SK-N-MC (cell line): ENCODE measurements around the gene CLRN3.

ENCODE experiments used
- DNase-seq: peaks from one replicate; pipeline ENCODE4 v3.0.0-alpha.2; 2011; ENCODE audit warnings: low read depth, low spot score
- H3K27ac ChIP-seq: fragments of 200-600 bp; sonication (generic); 2 replicates; pipeline ENCODE4 v1.5.1; 2016; ENCODE audit warnings: mixed run types
- H3K36me3 ChIP-seq: fragments of 200-600 bp; sonication (generic); 2 replicates; pipeline ENCODE4 v1.6.1; 2017; ENCODE audit warnings: antibody characterized with exemption, low read length, mixed read lengths; ENCODE audit not compliant: insufficient read depth
- H3K4me3 ChIP-seq: fragments of 200-600 bp; sonication (generic); 2 replicates; pipeline ENCODE4 v1.5.1; 2016
- H3K9ac ChIP-seq: fragments of 200-600 bp; sonication (generic); 2 replicates; pipeline ENCODE4 v1.8.0; 2017; ENCODE audit warnings: mixed run types, mixed read lengths; ENCODE audit not compliant: insufficient read length
- H3K9me3 ChIP-seq: fragments of 200-600 bp; sonication (generic); 2 replicates; pipeline ENCODE4 v1.6.1; 2017; ENCODE audit warnings: low read depth, mild to moderate bottlenecking, antibody characterized with exemption, low read length, moderate library complexity, mixed read lengths
- EZH2 ChIP-seq: fragments of 200-600 bp; sonication (generic); IDR thresholded peaks from one replicate; pipeline ENCODE4 v1.6.1; 2017; ENCODE audit warnings: antibody characterized with exemption
- FOXP2 ChIP-seq: optimal IDR thresholded peaks from 2 replicates; pipeline ENCODE3; 2011; ENCODE audit warnings: mild to moderate bottlenecking, moderate library complexity; ENCODE audit not compliant: insufficient read depth; ENCODE audit errors: extremely low read length, control extremely low read depth
- POLR2AphosphoS5 ChIP-seq: IDR thresholded peaks from 2 replicates; pipeline ENCODE4 v1.6.1; 2012; ENCODE audit warnings: mild to moderate bottlenecking, low read depth, low read length, borderline replicate concordance

The CLRN3 gene

DNA sequence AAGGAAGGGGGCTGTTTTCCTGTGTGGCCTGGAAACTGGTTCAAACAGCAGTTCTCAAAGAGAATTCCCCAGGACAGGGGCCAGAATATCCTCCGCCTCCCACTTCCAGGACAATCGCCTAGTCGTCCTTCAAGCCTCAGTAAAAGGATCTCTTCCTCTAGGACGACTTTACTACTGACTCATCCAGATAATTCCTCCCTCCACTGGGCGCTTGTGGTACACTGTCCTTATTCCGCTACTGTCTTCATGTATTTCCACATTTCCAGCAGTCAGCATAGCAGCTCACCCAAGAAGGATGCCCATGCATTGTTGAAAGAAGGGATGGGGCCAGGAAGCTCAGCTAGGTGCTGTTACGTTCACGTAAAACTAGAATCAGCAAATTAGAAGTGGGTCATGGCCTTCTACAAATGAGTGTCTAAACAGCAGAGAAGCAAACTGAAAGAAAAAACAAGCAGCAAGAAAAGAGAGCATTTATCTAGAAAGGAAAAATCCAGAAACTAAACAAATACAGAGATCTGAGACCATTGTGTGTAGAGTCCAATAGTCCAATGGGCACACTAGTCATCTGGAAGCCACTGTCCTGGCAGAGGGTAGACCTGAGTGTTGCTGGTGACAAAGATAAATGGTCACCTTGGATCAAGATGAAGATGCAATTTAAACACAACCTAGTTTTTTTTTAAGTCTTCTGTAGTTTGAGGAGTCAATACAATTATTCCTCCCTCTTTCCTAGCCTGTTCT, 26.3 kb downstream of the CLRN3 start:
- TF ChIP-seq POLR2AphosphoS5, result no peak
- no peak for TF ChIP-seq EZH2
- TF ChIP-seq FOXP2, result no peak
- H3K9me3 ChIP-seq, result no peaks in the 10 kb centered on the region
- no peak for DNase-seq
- H3K9ac ChIP-seq, result no peak overlapping the region
- H3K36me3 ChIP-seq, result no peaks in the 10 kb centered on the region
- no peak overlapping the region for H3K27ac ChIP-seq
- H3K4me3 ChIP-seq, result no peak overlapping the region

- H3K27ac ChIP-seq, result no peak overlapping the region
- H3K4me3 ChIP-seq, result no peak overlapping the region
- H3K36me3 ChIP-seq, result no peaks in the 10 kb centered on the region
- H3K9ac ChIP-seq, result no peak overlapping the region
- no peaks in the 10 kb centered on the region for H3K9me3 ChIP-seq
- no peak for DNase-seq
- no peak for TF ChIP-seq FOXP2
- no peak for TF ChIP-seq POLR2AphosphoS5
- no peak for TF ChIP-seq EZH2
Observed at GRCh38 chr10:127863231-127863825, 29.4 kb downstream of the CLRN3 start.

DNA sequence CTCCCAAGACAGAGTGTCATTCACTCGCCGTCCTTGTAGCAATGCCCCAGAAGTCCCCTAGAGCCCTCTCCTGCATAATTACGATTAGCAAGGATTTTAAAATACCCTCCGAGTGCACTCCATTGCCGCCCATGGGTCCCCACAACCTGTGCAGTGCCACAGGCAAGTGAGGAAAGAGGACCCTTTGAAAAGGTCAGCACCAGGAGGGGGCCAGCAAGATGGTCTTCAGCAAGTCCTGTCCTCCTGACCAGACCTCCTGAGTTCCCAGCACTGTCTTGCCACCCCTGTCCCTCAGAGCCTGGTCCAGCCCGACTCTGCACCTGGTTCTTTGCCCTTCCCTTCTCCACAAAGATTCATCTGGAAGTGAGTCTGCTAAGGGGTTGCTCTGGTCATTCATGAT, 32.1 kb downstream of the CLRN3 start:
- H3K9ac ChIP-seq, result no peak overlapping the region
- no peaks in the 10 kb centered on the region for H3K9me3 ChIP-seq
- no peak overlapping the region for H3K4me3 ChIP-seq
- no peak overlapping the region for H3K27ac ChIP-seq
- TF ChIP-seq EZH2 (no peak), POLR2AphosphoS5 (no peak), FOXP2 (no peak)
- DNase-seq, result no peak
- no peaks in the 10 kb centered on the region for H3K36me3 ChIP-seq

- TF ChIP-seq EZH2 (no peak), POLR2AphosphoS5 (no peak), FOXP2 (no peak)
- H3K4me3 ChIP-seq, result no peak overlapping the region
- DNase-seq, result no peak
- no peak overlapping the region for H3K9ac ChIP-seq
- H3K36me3 ChIP-seq, result no peaks in the 10 kb centered on the region
- no peaks in the 10 kb centered on the region for H3K9me3 ChIP-seq
- H3K27ac ChIP-seq, result no peak overlapping the region
Observed at GRCh38 chr10:127855976-127856375, 36.8 kb downstream of the CLRN3 start.

DNA sequence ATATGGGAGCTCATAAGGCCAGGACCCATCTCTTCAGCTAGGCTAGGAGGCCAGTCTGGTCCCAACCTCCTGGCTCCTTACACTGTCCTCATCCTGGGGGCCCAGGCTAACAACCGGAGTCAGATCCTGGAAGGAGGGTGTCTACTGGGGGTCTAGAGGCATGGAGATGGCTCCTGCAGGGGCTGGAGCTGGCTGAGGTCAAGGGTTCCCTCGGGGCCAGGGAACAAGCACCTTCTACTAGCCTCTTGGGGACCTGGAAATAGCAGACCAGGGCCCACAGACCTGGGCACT, 37.2 kb downstream of the CLRN3 start:
- DNase-seq, result no peak
- Histone ChIP-seq H3K36me3 (no peaks in the 10 kb centered on the region), H3K9ac (no peak overlapping the region), H3K9me3 (no peaks in the 10 kb centered on the region), H3K27ac (no peak overlapping the region), H3K4me3 (no peak overlapping the region)
- TF ChIP-seq POLR2AphosphoS5 (no peak), FOXP2 (no peak), EZH2 (no peak)

DNA sequence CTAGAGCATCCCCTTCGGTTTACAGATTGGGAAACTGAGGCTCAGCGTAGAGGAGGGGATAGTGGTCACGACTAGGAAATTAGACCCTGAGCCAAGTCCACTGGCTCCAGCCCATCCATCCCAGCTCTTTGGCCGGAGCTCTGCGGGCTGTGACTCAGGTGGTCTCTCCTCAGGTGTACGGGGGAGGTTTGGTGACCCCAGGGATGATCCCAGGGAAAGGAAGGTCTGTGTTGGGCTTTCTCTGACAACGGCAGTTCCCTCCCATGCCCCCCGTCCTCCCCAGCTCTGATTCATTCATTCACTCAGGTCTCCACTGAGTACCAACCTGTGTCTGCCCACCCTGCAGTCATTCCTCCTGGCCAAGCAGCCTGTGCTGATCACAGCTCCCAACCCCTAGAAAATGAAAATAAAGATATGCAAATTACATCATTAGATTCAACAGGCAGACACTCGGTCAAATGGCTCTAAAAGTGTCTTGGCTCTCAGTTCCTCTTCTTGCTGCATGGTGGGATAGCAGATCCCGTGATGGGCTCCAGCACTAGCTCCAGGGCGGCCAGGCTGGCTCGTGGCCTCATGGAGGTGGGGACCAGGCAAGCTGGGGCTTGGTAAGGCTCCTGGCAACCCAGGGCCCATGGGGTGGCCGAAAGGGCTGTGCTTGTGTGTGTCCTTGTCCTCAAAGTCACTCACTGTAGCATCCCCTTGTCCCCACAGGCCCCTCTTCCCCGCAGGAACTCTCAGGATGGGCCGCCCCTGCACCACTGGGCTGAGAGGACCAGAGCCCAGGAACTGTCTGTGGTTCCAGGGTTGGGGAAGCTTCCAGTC, 37.8 kb downstream of the CLRN3 start:
- no peak overlapping the region for H3K4me3 ChIP-seq
- no peaks in the 10 kb centered on the region for H3K9me3 ChIP-seq
- DNase-seq, result no peak
- H3K9ac ChIP-seq, result no peak overlapping the region
- no peaks in the 10 kb centered on the region for H3K36me3 ChIP-seq
- H3K27ac ChIP-seq, result no peak overlapping the region
- TF ChIP-seq FOXP2 (no peak), POLR2AphosphoS5 (no peak), EZH2 (no peak)

GRCh38 chr10:127853868-127854768, 38.6 kb downstream of the CLRN3 start:
- H3K9me3 ChIP-seq, result no peaks in the 10 kb centered on the region
- H3K36me3 ChIP-seq, result no peaks in the 10 kb centered on the region
- H3K9ac ChIP-seq, result no peak overlapping the region
- DNase-seq, result no peak
- TF ChIP-seq FOXP2 (no peak), EZH2 (no peak), POLR2AphosphoS5 (no peak)
- no peak overlapping the region for H3K27ac ChIP-seq
- H3K4me3 ChIP-seq, result no peak overlapping the region
